ENCODE measurements around the gene CCDC122.

CCDC122 gene

DNA sequence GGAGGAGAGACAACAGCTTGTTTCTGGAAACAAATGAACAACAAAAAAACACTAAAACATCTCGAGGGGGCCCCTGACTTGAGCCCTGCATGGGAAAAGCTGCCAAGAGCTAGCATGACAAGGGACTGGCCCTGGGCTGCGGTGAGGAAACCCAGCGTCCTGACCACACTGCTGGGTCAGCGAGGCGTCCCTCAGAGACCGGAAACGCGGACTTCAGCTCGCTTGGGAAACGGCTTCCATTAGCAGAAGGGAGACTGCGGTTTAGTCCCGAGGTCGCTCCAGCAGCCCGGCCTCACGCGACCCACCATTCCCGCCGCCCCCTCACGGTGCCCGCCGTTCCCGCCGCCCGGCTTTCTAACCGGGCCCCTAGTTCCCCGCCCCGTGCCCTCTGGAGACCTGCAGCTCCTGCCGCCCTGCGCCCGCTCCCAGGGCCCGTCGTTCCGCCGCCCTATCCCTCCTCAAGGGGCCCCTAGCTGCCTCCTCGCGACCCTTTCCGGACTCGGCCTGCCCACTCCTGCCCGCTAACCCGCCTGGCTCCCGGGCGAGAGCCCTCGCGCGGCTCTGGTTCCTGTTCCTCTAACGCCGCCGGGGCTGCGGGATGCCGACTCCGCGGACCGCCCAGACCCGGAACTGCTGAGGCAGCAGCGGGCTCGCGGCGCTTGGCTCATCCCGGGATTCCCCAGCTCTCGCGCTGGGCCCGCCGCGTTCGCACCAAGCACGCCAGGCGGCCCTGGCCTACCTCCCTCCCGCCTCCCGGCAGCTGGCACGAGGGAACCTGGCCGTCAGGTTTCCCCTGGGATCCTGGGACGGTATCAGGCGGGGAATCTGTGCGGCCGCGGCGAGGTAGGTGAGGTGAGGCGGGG, at the start of gene CCDC122:
CCDC122 (minus strand) TSS at position 849 of the 863 bp plus-strand sequence. CDS start 10,364 bp downstream, outside the sequence.
- no peak for DNase-seq (ENCODE audit: low read depth)

DNA sequence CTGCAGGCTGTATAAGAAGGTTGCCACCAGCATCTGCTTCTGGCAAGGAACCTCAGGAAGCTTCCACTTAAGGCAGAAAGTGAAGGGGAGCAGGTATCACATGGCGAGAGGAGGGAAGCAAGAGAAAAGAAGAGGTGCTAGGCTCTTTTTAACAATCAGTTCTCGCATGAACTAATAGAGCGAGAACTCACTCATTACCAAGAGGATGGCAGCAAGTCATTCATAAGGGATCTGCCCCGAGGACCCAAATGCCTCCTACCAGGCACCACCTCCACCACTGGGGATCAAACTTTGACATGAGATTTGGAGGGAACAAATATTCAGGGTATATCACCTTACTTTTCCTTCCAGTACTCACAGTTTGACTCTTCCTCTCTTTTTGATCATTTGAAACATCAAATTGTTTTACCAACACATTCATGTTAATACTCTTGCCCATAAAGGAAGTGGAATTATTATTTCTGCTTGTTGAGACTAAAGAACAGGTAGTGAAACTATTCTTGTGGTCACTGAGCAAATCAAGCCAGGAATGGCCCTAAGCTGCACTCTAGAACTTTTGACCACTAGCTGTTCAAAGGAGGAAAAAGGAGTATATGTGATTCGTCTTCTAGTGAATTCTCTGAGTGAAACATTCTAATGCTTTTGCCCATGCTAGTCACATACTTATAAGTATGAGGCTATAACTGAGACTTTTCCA, 45.2 kb upstream of the CCDC122 start:
- DNase-seq (ENCODE audit: low read depth), result no peak

DNA sequence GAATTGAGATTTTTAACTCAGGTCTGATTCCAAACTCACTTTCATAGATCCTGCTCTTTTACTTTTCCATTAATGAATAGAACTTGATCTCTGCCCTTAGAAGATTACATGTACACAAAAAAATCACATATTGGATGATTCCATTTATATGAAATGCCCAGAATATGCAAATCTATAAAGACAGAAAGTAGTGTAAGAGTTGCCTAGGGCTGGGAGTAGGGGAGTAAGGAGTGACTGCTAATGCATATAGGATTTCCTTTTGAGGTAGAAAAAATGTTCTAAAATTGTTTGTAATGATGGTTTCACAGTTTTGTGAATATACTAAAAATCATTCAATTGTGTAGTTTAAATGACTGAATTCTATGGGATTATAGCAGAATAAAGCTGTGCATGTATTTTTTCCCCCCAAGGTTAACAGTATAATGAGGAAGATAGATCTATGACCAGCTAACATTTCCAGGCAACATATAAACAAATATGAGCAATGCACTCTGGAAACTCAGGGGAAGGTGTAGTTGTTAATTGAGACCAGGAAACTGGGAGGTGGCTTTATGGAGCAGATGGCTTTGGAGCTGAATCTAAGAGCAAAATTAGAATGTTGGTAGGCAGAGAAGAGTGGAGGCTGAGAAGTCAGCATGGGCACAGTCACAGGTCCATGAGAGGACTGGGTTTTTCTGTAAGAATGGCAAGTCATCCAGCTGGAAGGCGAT, 41.6 kb upstream of the CCDC122 start:
- DNase-seq (ENCODE audit: low read depth), result no peak

DNA sequence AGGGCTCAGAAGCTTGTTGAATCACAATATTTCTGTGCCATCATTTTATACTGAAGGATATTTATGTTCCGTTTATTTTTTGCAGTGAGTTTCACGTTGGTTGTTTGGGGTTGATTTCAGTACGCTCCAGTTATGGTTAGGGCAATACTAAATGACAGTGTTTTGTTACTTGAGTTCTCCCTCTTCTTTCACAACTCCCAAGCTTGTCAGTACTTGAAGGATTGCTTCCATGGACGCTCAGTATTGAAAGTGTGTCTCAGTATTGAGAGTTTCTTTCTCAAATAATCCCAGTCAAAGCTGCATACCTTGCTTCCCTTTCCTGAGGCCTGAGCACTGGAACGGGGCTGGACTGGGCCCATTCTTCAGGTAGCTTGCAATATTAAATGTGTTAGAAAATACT, 39.1 kb upstream of the CCDC122 start:
- no peak for DNase-seq (ENCODE audit: low read depth)

- no peak for DNase-seq (ENCODE audit: low read depth)
Observed at GRCh38 chr13:43916828-43917227, 37.3 kb upstream of the CCDC122 start.

DNA sequence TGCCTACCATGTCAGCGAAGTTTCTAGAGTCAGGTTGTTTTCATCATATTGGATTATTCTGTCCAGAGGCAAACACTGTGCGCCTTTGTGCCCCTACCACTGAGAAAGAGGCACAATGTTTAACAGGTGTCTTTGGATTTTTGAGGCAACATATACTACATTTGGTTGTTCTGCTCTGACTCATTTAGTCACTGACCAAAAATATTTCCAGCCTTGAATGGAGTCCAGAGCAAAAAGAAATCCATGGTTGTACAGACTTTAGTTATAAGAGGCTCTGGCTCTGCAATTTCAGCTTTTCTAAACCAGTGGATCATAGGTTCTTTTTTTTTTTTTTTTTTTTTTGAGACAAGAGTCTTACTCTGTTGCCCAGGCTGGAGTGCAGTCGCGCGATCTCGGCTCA, 35.9 kb upstream of the CCDC122 start:
- DNase-seq (ENCODE audit: low read depth), result no peak

GRCh38 chr13:43911871-43912270, 32.3 kb upstream of the CCDC122 start:
- DNase-seq (ENCODE audit: low read depth), result no peak

DNA sequence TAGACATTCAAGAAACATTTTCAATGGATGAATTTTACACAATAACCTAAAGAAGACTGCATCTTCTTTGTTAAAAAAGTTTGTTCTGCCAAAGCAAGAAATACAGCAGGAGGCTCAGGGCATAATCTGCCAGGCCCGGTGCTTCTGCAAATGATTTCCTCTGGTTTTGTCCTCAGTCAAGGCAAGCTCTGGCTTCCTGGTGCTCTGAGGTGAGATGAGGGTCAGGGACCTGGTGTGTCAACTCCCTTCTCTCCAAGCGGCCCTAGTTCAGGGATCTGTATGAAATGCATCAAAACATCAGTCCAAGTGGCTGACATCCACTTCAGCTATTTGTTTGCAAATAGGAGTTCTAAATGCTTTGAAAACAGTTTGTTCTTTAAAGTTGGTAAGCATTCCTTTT, 31.7 kb upstream of the CCDC122 start:
- no peak for DNase-seq (ENCODE audit: low read depth)

- DNase-seq (ENCODE audit: low read depth), result no peak
Observed at GRCh38 chr13:43910856-43911255, 31.3 kb upstream of the CCDC122 start.

DNA sequence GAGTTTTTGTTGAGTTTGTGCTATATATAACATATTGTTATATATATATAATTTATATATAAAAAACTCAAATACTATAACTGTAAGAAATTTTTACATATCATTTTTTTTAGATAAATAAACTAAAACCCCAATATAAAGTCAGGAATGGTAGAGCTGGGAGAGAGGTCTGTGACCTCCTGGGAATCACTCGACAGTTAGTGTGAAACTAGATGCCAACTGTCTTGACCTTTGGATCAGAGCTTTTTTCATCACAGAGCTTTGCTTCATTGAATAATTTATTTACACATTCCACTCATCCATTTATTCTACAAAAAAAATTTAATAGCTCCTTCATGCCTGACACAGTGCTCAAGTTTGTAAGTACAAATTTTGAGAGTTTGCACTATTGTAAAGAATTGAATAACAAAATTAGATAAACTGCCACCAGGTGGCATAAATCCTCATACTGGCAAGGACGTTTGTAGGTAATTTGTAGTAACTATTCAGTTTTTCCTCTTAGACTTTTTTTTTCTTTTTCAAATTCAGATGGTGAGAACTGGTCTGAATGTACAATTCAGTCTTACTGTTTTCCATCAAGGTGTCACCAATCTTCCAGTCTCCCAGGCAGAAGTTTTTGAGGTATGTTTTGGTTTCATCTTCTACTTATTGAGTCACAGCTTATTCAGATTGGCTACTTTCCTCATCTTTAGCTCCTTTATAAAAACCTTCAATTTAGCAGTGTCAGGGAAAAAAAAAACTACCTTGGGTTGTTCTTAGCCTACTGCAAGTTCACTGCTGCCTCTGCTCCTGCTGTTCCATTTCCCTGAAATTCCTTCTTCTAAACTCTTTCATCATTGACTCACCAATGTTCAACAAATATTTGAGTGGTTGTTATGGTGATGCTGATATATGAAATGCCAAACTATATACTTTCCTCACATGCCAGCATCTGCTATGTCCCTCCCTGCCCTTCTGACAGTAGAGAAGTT, 28.9 kb upstream of the CCDC122 start:
- DNase-seq (ENCODE audit: low read depth), result peak; percentile 39

- peak; percentile 18 for DNase-seq (ENCODE audit: low read depth)
Observed at GRCh38 chr13:43905435-43906031, 26.0 kb upstream of the CCDC122 start.

GRCh38 chr13:43895940-43896339, 16.4 kb upstream of the CCDC122 start:
- DNase-seq (ENCODE audit: low read depth), result no peak

DNA sequence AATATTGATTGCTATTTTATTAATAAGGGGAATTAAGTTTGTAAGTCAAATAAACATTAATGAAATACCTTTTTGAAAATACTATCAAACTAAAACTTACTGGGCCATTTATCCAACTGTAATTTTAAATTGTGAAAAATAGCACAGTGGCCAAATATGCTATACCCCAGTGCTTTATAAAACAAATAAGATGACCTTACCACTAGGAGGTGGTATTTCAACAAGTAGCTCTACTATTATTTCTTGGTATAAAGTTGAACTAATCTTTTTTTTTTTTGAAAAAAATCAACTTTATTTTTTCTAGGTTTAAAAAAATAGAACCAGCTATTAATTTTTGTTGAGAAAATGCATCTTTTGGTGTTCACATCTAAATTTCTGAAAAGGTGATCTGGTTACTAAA, 14.9 kb upstream of the CCDC122 start:
- DNase-seq (ENCODE audit: low read depth), result no peak

- no peak for DNase-seq (ENCODE audit: low read depth)
Observed at GRCh38 chr13:43884222-43884621, 4.7 kb upstream of the CCDC122 start.

DNA sequence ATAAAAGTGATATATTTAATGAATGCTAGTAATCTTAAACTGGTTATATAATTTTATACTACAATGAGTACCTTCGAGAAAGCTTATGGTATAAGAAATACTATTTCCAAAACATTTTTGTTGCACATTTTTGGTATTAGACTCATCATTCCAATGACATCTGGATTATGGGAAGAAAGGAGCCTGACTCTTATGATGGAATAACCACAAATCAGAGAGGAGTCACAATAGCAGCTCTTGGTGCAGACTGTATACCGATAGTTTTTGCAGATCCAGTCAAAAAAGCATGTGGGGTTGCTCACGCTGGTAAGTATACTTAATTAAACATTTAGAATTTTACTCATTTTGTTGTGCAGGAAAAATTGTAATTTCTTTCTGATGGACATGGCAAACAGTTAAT, 4.1 kb upstream of the CCDC122 start:
- no peak for DNase-seq (ENCODE audit: low read depth)

DNA sequence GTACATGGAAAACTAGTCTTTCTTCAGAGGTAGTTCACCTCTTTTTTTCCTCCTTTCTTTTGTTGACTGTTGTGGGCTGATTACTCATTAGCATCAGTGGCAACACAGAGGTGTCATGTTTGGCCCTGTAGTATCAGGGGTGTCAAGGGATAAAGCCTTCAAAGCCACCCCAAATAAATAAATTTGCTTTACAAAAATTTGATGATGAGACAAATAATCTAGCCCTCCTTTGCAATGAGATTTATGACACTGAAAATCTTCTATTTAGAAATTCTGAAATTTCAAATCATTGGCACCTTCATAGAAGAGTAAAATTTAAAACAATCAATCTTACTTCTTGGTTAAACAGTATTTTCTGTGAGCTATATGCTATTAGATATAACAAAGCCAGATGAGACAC, 2.0 kb upstream of the CCDC122 start:
- DNase-seq (ENCODE audit: low read depth), result no peak

GRCh38 chr13:43880926-43881325, 1.4 kb upstream of the CCDC122 start:
- DNase-seq (ENCODE audit: low read depth), result no peak

DNA sequence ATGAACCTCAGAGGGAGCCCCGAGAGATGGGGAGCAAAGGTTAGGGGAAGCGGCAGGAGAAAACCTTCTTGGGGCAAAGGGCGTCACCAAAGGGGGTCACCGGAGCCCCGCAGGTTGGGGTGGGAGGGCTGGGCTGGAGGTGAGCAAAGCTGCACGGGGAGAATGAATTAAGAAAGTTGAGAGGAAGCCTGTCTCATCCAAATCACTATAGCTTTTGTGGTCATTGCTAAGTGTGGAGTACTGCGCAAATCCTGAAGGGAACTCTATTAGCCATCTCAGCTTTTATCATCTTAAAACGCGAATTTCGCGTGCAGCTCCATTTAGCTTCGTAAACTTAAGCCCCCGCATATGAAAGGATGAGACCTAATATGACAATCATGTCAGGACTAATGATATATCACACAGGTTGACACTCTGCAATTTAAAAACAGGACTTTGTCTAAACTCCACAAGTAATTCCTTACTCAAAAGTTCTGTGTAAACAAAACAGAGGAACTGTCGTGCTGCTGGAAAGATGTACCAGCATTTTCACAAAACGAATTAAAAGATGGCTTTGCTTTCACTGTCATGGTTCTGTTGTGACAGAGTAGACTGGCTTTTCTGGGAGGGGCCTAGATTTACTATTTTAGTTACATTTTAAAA, 795 bp upstream of the CCDC122 start:
- no peak for DNase-seq (ENCODE audit: low read depth)

GRCh38 chr13:43879755-43880181, 228 bp upstream of the CCDC122 start, which contains the start of gene LACC1:
Gene LACC1 (plus strand): TSS chr13:43879904. CDS start chr13:43880986, 1,082 bp downstream.
- no peak for DNase-seq (ENCODE audit: low read depth)

DNA sequence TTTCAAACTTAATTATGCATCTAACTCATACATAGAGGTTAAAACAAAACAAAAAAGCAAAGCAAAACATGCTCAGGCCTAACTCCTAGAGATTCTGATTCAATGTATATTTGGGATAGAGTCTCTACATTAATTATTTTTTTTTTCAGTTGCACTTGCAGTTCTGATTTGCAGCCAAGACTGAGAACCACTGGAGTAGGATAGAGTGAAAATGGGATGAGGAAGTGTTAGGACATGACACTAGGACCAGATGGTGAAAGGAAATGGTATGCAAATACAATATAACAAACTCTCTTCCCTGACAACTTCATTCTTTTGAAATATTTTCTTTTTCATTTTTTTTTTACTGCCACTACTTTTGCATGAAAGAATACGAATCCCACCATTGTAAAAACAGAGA, 1.8 kb downstream of the CCDC122 start:
- no peak for DNase-seq (ENCODE audit: low read depth)

DNA sequence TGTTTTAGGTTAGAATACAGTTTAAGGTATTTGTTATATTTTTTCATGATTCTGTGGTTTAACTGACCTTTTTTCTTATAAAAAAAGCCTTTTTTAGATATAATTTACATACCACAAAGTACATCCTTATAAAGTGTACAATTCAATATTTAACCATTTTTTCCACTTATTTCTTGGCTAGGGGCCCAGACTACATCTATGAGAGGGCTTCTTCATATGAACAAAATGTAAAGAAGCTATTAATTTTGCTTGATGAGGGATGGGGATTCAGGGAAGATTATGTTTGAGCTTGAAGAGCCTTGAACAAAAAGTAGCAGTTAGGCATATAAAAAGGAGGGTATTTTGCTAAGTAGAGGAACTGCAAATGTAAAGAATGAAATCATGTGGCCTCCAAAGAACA, 2.2 kb downstream of the CCDC122 start:
- DNase-seq (ENCODE audit: low read depth), result no peak
